Activated T-helper 1 cell treated with Interleukin-2 at 50 U/mL for 16 hours (primary cell): ENCODE data around the gene TUBB4B.

Experiments used
- DNase-seq: peaks from one replicate; pipeline ENCODE4 v3.0.0-alpha.2; 2020; ENCODE audit warnings: low read depth

The TUBB4B gene

GRCh38 chr9:137240841-137241489 is at the start of gene TUBB4B:
Gene TUBB4B (plus strand): TSS chr9:137241287. CDS start chr9:137241361, 74 bp downstream.
- peak; percentile 95 for DNase-seq

GRCh38 chr9:137191691-137192447 is 49.2 kb upstream of the TUBB4B start:
- DNase-seq, result no peak

GRCh38 chr9:137192448-137192780 is 48.7 kb upstream of the TUBB4B start:
- DNase-seq, result no peak

GRCh38 chr9:137192859-137193258 is 48.2 kb upstream of the TUBB4B start:
- DNase-seq, result no peak

GRCh38 chr9:137193771-137194170 is 47.3 kb upstream of the TUBB4B start:
- no peak for DNase-seq

GRCh38 chr9:137194388-137194787 is 46.7 kb upstream of the TUBB4B start:
- DNase-seq, result no peak

- DNase-seq, result no peak
These were observed 46.2 kb upstream of the TUBB4B start for GRCh38 chr9:137194909-137195308.

GRCh38 chr9:137195525-137196220 is 45.4 kb upstream of the TUBB4B start:
- no peak for DNase-seq

GRCh38 chr9:137198051-137198901 is 42.8 kb upstream of the TUBB4B start:
- DNase-seq, result no peak

GRCh38 chr9:137198902-137199283 is 42.2 kb upstream of the TUBB4B start:
- DNase-seq, result no peak

- DNase-seq, result no peak
These were observed 41.5 kb upstream of the TUBB4B start for GRCh38 chr9:137199411-137200121.

GRCh38 chr9:137200311-137201204 is 40.5 kb upstream of the TUBB4B start, which contains the start of gene TPRN:
Gene TPRN (minus strand): TSS chr9:137200741. CDS start chr9:137200711, 30 bp downstream.
- peak; percentile 96 for DNase-seq

GRCh38 chr9:137201205-137201868 is 39.8 kb upstream of the TUBB4B start:
- no peak for DNase-seq

- DNase-seq, result no peak
These were observed 38.1 kb upstream of the TUBB4B start for GRCh38 chr9:137202966-137203365.

GRCh38 chr9:137204731-137205125 is 36.4 kb upstream of the TUBB4B start:
- no peak for DNase-seq

- peak; percentile 89 for DNase-seq
These were observed 35.7 kb upstream of the TUBB4B start, which contains the start of the genes NDOR1 and TMEM203 for GRCh38 chr9:137205126-137206069. Gene NDOR1 (plus strand): TSS chr9:137205700. CDS start chr9:137205778, 78 bp downstream. Gene TMEM203 (minus strand): TSS chr9:137205648. CDS start chr9:137205414, 234 bp downstream.

GRCh38 chr9:137206602-137207001 is 34.5 kb upstream of the TUBB4B start:
- DNase-seq, result no peak

- DNase-seq, result no peak
These were observed 29.6 kb upstream of the TUBB4B start for GRCh38 chr9:137211532-137211931.
